Chondrocyte (in vitro differentiated cells): Measurements from ENCODE around the gene OR11H6. TPM values are rescaled to one million over a fixed set of nuclear protein-coding genes. Genes with fewer than 3 reads are reported as not detected.
"Not testable (repeated sequence)": the region's sequence is repeated elsewhere in the genome, so short reads cannot be mapped to it uniquely, and the experiment has no call there.

Source experiments
- DNase-seq: peaks from one replicate; pipeline ENCODE4 v3.0.0; 2021; ENCODE audit warnings: mixed read lengths, low spot score
- H3K27ac Mint-ChIP-seq: one replicate; pipeline ENCODE4 v1.8.0; 2021; ENCODE audit warnings: mild to moderate bottlenecking, moderate library complexity, mixed read lengths; ENCODE audit not compliant: unreplicated experiment
- H3K27me3 Mint-ChIP-seq: 2 replicates; pipeline ENCODE4 v1.8.0; 2021; ENCODE audit warnings: low read depth, mixed read lengths
- H3K36me3 Mint-ChIP-seq: 2 replicates; pipeline ENCODE4 v1.8.0; 2021; ENCODE audit warnings: low read depth, mixed read lengths
- H3K4me1 Mint-ChIP-seq: 2 replicates; pipeline ENCODE4 v1.8.0; 2021; ENCODE audit warnings: low read depth, mild to moderate bottlenecking, mixed read lengths
- H3K4me3 Mint-ChIP-seq: one replicate; pipeline ENCODE4 v1.8.0; 2021; ENCODE audit warnings: mild to moderate bottlenecking, moderate library complexity, mixed read lengths; ENCODE audit not compliant: unreplicated experiment
- H3K9me3 Mint-ChIP-seq: 2 replicates; pipeline ENCODE4 v1.8.0; 2021; ENCODE audit warnings: low read depth, mixed read lengths
- CTCF ChIP-seq: fragments of 200-600 bp; sonication (generic); IDR thresholded peaks from 2 replicates; pipeline ENCODE4 v1.5.0; 2021; ENCODE audit warnings: antibody characterized with exemption, mild to moderate bottlenecking, moderate library complexity
- total RNA-seq: library from RNA; stranded (reverse); gene quantifications from 3 replicates; pipeline ENCODE4 v1.2.1, GENCODE V29; 2021

Gene OR11H6
- total RNA-seq, 1 donor from 2014 or later: not detected

GRCh38 chr14:20215196-20215595 is 8.3 kb upstream of the OR11H6 start:
- TF ChIP-seq CTCF: no peak
- Mint-ChIP-seq H3K4me3 (no peak overlapping the region), H3K36me3 (no peaks in the 10 kb centered on the region), H3K4me1 (no peaks in the 10 kb centered on the region), H3K9me3 (peaks cover 18% of the 10 kb centered on the region), H3K27ac (no peak overlapping the region), H3K27me3 (no peaks in the 10 kb centered on the region)
- no peak for DNase-seq

GRCh38 chr14:20219033-20219432 is 4.5 kb upstream of the OR11H6 start:
- no peak for TF ChIP-seq CTCF
- Mint-ChIP-seq H3K27ac (no peak overlapping the region), H3K27me3 (no peaks in the 10 kb centered on the region), H3K4me1 (no peaks in the 10 kb centered on the region), H3K9me3 (peaks cover 17% of the 10 kb centered on the region), H3K4me3 (no peak overlapping the region), H3K36me3 (no peaks in the 10 kb centered on the region)
- no peak for DNase-seq

- no peaks in the 10 kb centered on the region for H3K4me1 Mint-ChIP-seq
- DNase-seq: no peak
- H3K27me3 Mint-ChIP-seq: no peaks in the 10 kb centered on the region
- TF ChIP-seq CTCF: no peak
- no peak within 1 kb of the TSS for H3K27ac Mint-ChIP-seq
- no peak within 1 kb of the TSS for H3K4me3 Mint-ChIP-seq
- peaks cover 23% of the 10 kb centered on the region for H3K9me3 Mint-ChIP-seq
- H3K36me3 Mint-ChIP-seq: no peaks in the 10 kb centered on the region
These were observed 5.2 kb downstream of the OR11H6 start, which contains the start of gene OR11H7 for GRCh38 chr14:20228681-20229080. Gene OR11H7, plus strand, starts transcription at chr14:20228981.

GRCh38 chr14:20235415-20235814 is 11.9 kb downstream of the OR11H6 start:
- not testable (repeated sequence) for H3K4me1 Mint-ChIP-seq, H3K36me3 Mint-ChIP-seq, H3K9me3 Mint-ChIP-seq, DNase-seq, H3K27me3 Mint-ChIP-seq, H3K27ac Mint-ChIP-seq, H3K4me3 Mint-ChIP-seq

GRCh38 chr14:20247646-20248246 is 24.2 kb downstream of the OR11H6 start:
- TF ChIP-seq CTCF: no peak
- H3K27ac Mint-ChIP-seq: no peak overlapping the region
- H3K9me3 Mint-ChIP-seq: peaks cover 13% of the 10 kb centered on the region
- H3K27me3 Mint-ChIP-seq: no peaks in the 10 kb centered on the region
- DNase-seq: no peak
- no peaks in the 10 kb centered on the region for H3K36me3 Mint-ChIP-seq
- no peaks in the 10 kb centered on the region for H3K4me1 Mint-ChIP-seq
- no peak overlapping the region for H3K4me3 Mint-ChIP-seq

GRCh38 chr14:20262642-20263128 is 39.2 kb downstream of the OR11H6 start:
- TF ChIP-seq CTCF: no peak
- no peaks in the 10 kb centered on the region for H3K36me3 Mint-ChIP-seq
- H3K4me1 Mint-ChIP-seq: no peaks in the 10 kb centered on the region
- no peak overlapping the region for H3K27ac Mint-ChIP-seq
- no peak overlapping the region for H3K4me3 Mint-ChIP-seq
- H3K9me3 Mint-ChIP-seq: no peaks in the 10 kb centered on the region
- DNase-seq: no peak
- H3K27me3 Mint-ChIP-seq: no peaks in the 10 kb centered on the region

- not testable (repeated sequence) for H3K4me3 Mint-ChIP-seq, H3K4me1 Mint-ChIP-seq, H3K27ac Mint-ChIP-seq, DNase-seq, H3K27me3 Mint-ChIP-seq, H3K9me3 Mint-ChIP-seq, H3K36me3 Mint-ChIP-seq
These were observed 40.9 kb downstream of the OR11H6 start for GRCh38 chr14:20264361-20264760.
